ENCODE measurements around the gene AQP3.
"Not testable (repeated sequence)": the region's sequence is repeated elsewhere in the genome, so short reads cannot be mapped to it uniquely, and the experiment has no call there.

The AQP3 gene

GRCh38 chr9:33440204-33440603 is 7.2 kb downstream of the AQP3 start:
- no peak for DNase-seq

- no peak for DNase-seq
These were observed 7.7 kb downstream of the AQP3 start for GRCh38 chr9:33439731-33440130.

GRCh38 chr9:33438926-33439680 is 8.3 kb downstream of the AQP3 start:
- DNase-seq, result no peak

- no peak for DNase-seq
These were observed 9.5 kb downstream of the AQP3 start for GRCh38 chr9:33437898-33438297.

- no peak for DNase-seq
These were observed 10.2 kb downstream of the AQP3 start for GRCh38 chr9:33437205-33437604.

- no peak for DNase-seq
These were observed 10.9 kb downstream of the AQP3 start for GRCh38 chr9:33436445-33436844.

GRCh38 chr9:33435821-33436277 is 11.5 kb downstream of the AQP3 start:
- DNase-seq, result no peak

- no peak for DNase-seq
These were observed 12.9 kb downstream of the AQP3 start for GRCh38 chr9:33434317-33435105.

- no peak for DNase-seq
These were observed 13.5 kb downstream of the AQP3 start for GRCh38 chr9:33433871-33434270.

- no peak for DNase-seq
These were observed 16.0 kb downstream of the AQP3 start for GRCh38 chr9:33431420-33431819.

GRCh38 chr9:33430942-33431341 is 16.5 kb downstream of the AQP3 start:
- no peak for DNase-seq

GRCh38 chr9:33429256-33429985 is 18.0 kb downstream of the AQP3 start:
- DNase-seq, result no peak

GRCh38 chr9:33426843-33427293 is 20.5 kb downstream of the AQP3 start:
- peak; percentile 40 for DNase-seq

GRCh38 chr9:33425128-33425533 is 22.3 kb downstream of the AQP3 start:
- no peak for DNase-seq

- DNase-seq, result not testable (repeated sequence)
These were observed 22.9 kb downstream of the AQP3 start for GRCh38 chr9:33424492-33424891.

GRCh38 chr9:33424043-33424442 is 23.4 kb downstream of the AQP3 start:
- DNase-seq, result not testable (repeated sequence)

GRCh38 chr9:33419708-33420303 is 27.6 kb downstream of the AQP3 start:
- no peak for DNase-seq

GRCh38 chr9:33418090-33418489 is 29.3 kb downstream of the AQP3 start:
- no peak for DNase-seq

- peak; percentile 81 for DNase-seq
These were observed 30.4 kb downstream of the AQP3 start for GRCh38 chr9:33416996-33417395.

- DNase-seq, result peak; percentile 98
These were observed 31.8 kb downstream of the AQP3 start for GRCh38 chr9:33415501-33416038.

GRCh38 chr9:33414889-33415500 is 32.4 kb downstream of the AQP3 start:
- no peak for DNase-seq

- DNase-seq, result peak; percentile 44
These were observed 33.1 kb downstream of the AQP3 start for GRCh38 chr9:33414268-33414667.
